WERI-Rb-1 (cell line): ENCODE data around the gene ADK.

Source experiments
- DNase-seq: peaks from one replicate; pipeline ENCODE4 v3.0.0-alpha.2; 2020
- H3K27ac ChIP-seq: fragments of 250-450 bp; sonication (Bioruptor Pico); 2 replicates; pipeline ENCODE4 v1.5.1; 2020; ENCODE audit warnings: mild to moderate bottlenecking, moderate library complexity
- H3K27me3 ChIP-seq: fragments of 250-450 bp; sonication (Bioruptor Pico); 2 replicates; pipeline ENCODE4 v1.5.1; 2021; ENCODE audit warnings: mild to moderate bottlenecking, low read depth, moderate library complexity; ENCODE audit not compliant: insufficient read depth, severe bottlenecking
- H3K36me3 ChIP-seq: fragments of 250-450 bp; sonication (Bioruptor Pico); 2 replicates; pipeline ENCODE4 v1.5.1; 2020; ENCODE audit warnings: mild to moderate bottlenecking, moderate library complexity
- H3K4me3 ChIP-seq: 2 replicates; pipeline ENCODE4 v1.5.1; 2011; ENCODE audit warnings: low read depth, mild to moderate bottlenecking, control low read depth, low read length
- H3K9me3 ChIP-seq: fragments of 250-450 bp; sonication (Bioruptor Pico); 2 replicates; pipeline ENCODE4 v1.5.1; 2021; ENCODE audit warnings: mild to moderate bottlenecking, moderate library complexity; ENCODE audit not compliant: severe bottlenecking
- CTCF ChIP-seq: IDR thresholded peaks from 2 replicates; pipeline ENCODE4 v1.5.1; 2011; ENCODE audit warnings: low read depth, mild to moderate bottlenecking, control low read depth, inconsistent platforms, low read length

ADK gene

GRCh38 chr10:74156919-74157289 is 5.9 kb downstream of the ADK start:
- DNase-seq: no peak
- Histone ChIP-seq H3K36me3 (peaks cover 4% of the 10 kb centered on the region), H3K27me3 (no peaks in the 10 kb centered on the region), H3K27ac (no peak overlapping the region), H3K4me3 (no peak overlapping the region), H3K9me3 (no peaks in the 10 kb centered on the region)
- TF ChIP-seq CTCF: no peak

GRCh38 chr10:74160013-74160412 is 9.0 kb downstream of the ADK start:
- no peak for TF ChIP-seq CTCF
- no peak for DNase-seq
- Histone ChIP-seq H3K27me3 (no peaks in the 10 kb centered on the region), H3K4me3 (no peak overlapping the region), H3K36me3 (peaks cover 4% of the 10 kb centered on the region), H3K9me3 (no peaks in the 10 kb centered on the region), H3K27ac (no peak overlapping the region)

- H3K27me3 ChIP-seq: no peaks in the 10 kb centered on the region
- no peak overlapping the region for H3K27ac ChIP-seq
- TF ChIP-seq CTCF: no peak
- H3K4me3 ChIP-seq: no peak overlapping the region
- DNase-seq: no peak
- H3K36me3 ChIP-seq: peaks cover 4% of the 10 kb centered on the region; the same call in 1 of the 2 replicates
- no peaks in the 10 kb centered on the region for H3K9me3 ChIP-seq
These were observed 12.5 kb downstream of the ADK start for GRCh38 chr10:74163319-74164068.

- no peak overlapping the region for H3K27ac ChIP-seq
- no peak for DNase-seq
- H3K4me3 ChIP-seq: no peak overlapping the region
- no peaks in the 10 kb centered on the region for H3K9me3 ChIP-seq
- no peaks in the 10 kb centered on the region for H3K27me3 ChIP-seq
- peaks cover 4% of the 10 kb centered on the region; the same call in 1 of the 2 replicates for H3K36me3 ChIP-seq
- no peak for TF ChIP-seq CTCF
These were observed 13.9 kb downstream of the ADK start for GRCh38 chr10:74164716-74165529.

- Histone ChIP-seq H3K27ac (no peak overlapping the region), H3K27me3 (no peaks in the 10 kb centered on the region), H3K4me3 (no peak overlapping the region), H3K36me3 (peaks cover 4% of the 10 kb centered on the region; the same call in 1 of the 2 replicates), H3K9me3 (no peaks in the 10 kb centered on the region)
- TF ChIP-seq CTCF: no peak
- no peak for DNase-seq
These were observed 14.5 kb downstream of the ADK start for GRCh38 chr10:74165530-74165901.
